Activated CD4-positive, alpha-beta T cell treated with anti-CD3 and anti-CD28 coated beads, Interleukin-2, amount 50 U/mL, for 48 hours (primary cell): ENCODE results near the gene MARCHF9.

Experiments used
- DNase-seq, 2 experiments: peaks; one replicate each; pipeline ENCODE4 v3.0.0-alpha.2; 2020

MARCHF9 gene

DNA sequence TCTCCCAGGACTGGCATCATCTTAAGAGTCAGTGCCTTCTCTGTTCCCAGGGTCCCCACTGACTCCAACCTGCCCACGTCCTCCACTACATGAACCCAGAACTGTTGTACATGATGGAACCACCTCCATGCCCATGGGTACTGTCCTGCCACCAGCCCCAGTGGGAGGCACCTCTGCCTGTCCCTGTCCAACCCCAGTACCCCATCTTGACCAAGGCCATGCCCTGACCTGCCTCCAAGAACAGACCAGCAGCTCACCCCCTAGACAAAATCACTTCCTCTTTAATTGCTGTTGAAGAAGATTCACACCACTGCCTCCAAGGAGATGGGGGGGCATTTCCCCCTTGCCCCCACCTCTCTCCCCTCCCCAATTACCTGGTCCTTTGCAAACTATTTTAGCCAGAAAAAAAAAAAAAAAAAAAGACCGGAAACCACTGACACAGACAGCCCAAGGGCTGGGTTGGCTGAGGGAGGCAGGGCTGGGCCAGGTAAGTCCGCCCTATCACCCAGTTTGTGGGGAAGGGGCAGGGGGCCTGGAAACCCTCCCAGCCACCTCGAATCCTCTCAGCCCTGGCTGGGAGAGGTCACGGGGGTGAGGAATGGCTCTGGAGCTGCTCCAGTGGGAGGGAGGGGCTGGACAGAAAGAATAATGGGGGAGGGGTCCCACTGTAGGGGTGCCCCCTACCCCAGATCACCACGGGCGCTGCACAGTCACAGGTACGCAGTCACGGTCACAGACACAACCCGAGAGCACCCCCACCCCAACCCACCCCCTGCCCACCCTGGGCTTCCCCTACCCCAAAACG lies 29.8 kb upstream of the MARCHF9 start:
- no peak for DNase-seq

DNA sequence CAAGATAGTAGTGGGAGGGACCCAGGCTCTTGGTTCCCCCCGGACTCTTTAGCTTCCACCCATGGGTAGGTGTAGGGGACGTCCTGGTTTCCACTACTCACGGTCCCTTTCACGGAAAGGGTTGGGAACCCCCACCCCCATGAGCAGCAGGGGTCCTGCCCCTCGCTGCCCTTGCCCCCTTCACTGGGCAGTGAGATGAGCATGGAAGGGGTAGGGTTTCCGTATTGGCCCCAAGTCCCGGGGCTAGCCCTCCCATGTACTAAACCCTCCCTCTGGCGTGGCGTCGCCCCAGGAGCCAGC lies 29.1 kb upstream of the MARCHF9 start:
- no peak for DNase-seq

DNA sequence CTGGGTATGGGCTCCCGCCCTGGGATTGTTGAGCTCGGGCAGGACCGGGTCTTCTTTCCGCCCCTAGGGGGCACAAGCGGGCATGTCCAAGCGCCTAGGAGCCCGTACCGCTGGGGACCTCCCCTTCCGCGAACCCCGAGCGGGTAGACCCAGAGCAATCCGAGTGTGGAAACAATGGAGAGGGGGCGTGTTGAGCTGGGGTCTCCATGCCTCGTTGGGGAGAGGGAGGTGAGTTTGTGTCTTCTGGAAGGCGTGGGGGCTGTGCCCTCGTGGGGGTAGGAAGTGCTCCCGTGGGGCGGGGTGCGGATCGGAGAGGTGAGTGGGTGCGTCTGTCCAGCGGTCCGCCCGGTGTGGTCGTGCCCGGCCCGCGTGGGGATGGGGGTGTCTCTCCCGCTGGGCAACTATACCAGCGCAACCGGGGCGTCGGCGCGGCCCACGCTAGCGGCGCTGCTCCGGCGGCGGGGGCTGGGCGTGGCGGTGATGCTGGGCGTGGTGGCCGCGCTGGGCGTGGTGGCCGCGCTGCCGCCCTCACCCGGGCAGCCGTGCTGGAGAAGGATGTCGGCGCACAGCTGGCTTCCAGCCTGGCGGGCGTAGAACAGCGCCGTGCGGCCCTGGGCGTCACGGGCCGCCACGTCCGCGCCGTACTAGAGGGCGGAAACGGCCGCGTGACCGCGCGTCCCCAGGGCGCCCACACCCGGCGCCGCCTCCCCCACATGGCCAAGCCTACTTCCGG lies 28.6 kb upstream of the MARCHF9 start:
- peak; percentile 27 to 32 for DNase-seq

DNA sequence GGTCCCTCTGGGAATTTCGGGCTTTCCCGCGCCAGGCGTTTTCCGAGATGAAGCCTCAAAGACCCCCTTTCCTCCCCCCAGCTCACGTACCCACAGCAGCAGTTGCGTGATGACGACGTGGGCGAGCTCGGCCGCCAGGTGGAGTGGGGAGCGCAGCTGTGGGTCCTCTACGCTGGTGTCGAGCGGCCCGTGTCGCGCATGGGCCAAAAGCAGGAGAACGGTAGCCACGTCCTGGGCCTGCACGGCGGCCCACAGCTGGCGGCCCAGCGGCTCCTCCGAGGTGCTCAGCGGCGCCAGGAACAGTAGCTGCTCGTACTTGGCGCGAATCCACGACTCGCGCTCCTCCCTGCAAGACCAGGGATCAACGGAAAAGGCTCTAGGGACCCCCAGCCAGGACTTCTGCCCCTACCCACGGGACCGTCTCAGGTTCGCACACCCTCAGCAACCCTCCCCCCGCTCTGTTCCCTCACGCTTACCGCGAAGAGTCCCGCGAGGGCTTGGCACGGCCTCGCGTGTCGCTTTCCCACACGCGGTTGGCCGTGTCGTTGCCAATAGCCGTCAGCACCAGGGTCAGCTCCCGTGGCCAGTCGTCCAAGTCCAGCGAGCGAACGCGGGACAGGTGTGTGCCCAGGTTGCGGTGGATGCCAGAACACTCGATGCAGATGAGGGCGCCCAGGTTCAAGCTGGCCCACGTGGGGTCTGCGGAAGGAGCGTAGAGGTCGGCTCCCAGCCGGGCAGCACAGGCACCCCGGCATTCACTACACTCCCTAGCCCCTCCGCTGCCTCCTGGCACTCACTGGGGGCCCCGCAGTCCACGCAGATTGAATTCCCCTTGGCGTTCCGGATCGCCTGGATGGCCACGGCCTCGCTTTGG lies 27.8 kb upstream of the MARCHF9 start:
- no peak for DNase-seq

DNA sequence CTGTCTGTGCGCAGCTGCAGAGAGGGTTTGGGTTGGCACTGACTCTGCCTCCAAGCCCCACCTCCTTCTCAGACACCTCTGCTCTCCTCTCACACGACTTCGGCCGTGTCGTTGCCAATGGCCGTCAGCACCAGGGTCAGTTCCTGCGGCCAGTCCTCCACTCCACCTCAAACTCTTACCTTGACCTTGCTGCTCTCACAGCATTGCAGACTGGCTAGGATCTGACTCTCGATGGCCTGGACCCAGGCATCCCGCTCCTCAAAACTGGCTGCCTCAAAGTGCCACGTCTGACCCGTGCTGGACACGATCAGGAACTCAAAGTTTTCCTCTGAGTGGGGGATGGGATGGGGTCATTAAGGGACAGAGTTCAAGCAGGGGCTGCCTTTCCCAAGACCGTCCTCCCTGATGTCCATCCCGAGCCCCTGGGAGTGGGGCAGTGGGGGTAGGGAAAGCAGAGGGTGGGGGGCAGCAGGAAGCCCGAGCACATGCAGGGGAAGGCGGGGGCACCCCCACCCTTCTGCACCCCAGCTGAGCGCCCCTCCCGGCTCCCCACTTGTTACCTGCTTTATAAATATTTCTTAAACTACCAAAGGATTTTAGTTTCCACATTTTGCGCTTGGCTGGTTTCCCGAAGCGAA lies 27.0 kb upstream of the MARCHF9 start:
- no peak for DNase-seq

DNA sequence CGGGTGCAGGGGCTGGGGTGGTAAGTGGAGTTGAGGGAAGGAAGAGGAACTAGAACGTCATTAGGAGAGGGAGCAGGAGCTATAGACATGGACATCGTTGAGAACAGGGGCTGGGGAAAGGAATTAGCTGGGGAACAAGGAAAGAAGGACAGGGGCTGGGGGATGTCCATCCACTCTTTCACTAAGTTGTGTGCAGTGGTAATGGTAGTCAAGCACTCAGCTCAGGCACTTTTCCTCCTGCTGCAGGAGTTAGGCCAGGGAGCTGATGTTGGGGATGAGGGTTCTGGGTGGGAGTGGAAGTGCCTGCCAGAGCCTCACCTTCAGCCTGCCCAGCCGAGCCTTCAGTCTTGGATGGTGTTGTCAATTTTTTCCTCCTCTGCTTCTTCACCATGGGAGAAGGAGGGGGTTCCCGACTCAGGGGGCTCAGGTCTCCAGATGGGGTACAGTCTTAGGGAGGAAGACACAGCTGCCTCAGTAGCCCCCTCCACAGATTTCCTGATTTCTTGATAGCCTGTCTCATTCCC lies 25.5 kb upstream of the MARCHF9 start:
- no peak for DNase-seq

DNA sequence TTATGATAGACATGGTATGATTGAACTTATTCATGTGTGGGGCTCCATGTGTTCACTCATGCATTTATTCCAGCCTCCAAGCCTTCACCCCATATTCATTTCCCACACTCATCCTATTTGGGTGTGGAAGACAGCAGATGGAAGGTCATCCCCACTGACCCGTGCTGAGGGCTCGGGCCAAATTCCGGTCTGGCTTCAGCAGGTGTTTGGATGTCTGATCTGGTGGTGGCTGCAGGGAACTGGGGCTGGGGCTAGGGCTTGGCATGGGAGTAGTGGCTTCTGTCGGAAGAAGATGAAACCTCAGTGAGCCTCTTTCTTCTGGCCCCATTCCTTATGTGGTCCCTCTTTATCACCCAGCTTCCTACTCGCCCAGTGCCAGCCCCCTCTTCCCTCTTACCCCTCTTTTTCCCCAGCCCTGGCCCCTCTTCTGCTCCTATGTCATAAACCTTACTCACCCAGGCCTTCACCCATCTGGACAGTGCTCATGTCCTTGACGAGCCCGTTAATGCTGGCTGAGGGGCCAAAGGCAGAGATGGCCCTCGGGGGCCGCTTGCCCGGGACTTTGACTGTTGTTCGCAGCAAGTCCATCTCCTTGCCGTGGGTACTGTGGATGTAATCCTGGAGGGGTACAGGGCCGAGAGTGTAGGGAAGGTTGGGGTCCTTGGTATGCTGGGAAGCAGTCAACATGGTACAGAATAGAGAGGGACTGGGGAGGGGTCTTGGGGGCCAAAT lies 24.4 kb upstream of the MARCHF9 start:
- DNase-seq, result no peak

DNA sequence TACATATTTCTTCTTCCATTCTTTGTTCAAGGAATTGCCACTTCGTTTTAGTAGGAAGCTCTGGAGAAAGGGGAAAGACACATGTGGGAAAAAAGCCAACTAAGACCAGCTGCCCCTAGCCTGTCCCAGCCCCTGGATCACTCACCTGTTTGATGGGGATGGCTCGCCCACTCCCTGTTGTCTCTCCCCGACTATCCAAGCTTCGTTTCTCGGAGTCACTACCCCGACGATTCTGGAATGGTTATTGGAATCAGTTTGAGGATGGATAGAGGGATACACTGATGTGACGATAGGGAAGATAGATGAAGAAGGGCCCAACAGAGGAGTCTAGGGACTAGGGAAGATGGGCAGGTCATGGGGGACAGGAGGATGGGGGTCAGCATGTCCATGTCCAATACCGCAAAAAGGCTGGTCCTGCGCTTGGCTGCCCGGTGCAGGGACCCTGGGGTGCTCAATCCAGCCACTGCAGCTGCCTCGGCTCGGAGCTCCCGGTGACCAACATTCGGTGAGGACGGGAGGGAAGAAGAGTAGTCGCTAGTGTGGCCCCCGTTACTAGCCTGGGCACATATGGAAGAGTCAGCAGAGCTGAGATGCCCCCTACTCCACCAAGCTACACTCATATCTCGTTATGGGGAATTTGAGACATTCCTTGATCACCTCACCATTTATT lies 23.4 kb upstream of the MARCHF9 start:
- no peak for DNase-seq

DNA sequence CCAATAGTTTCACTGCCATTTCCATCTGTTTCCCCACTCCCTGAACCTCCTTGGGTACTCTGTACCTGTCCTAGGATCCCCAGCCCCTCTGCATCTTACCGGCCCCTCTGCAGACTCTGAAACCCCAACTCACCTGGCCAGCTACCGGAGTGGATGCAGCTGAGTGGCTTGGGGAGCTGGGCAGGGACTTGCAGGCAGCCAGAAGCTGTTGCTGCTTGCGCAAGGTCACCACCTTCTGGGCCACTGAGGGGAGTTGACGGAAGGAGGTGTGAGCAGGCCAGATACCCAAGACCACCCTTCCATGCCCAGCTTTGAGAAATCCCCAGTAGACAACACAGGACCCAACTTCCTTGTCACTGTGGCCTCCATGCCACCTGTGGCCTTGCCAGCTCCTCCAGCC lies 22.6 kb upstream of the MARCHF9 start:
- DNase-seq, result no peak

DNA sequence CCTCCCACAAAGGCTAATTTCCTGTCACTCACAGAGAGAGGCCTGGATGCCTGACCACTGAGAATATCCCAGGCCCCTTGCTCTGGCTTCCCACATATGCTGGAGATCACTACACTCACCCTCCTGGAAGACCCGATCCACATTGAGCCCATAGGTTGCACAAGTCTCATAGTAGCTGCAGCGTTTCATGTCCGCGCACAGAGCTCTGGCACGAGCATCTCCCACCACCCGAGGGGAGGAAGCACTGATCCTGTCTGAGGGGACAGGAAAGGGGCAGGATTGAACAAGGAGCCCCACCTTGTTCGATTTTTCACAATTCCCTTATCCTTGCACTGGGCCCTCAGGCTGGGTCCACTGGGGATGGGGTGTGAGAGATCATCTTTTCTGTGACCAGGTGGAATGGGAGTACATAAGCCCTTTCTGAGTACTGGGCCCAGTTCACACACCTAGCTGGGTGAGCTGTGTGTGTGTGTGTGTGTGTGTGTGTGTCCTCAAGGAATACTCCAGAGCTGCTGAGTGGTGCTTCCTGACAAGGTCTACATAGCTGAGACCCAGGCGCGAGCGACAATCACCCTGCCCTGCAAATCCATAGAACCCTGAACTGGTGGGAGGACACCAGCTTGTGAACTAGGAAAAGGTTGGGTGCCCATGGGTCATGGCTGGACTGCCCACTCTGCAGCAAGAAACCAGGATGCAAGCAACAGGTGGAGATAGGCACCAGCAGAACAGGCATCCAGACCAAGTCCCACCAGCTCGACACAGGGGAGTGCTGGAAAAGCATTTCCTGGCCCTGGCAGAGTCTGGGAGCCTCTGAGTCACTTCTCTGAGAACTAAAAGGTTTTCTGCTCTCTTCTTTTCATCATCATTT lies 21.9 kb upstream of the MARCHF9 start:
- DNase-seq, result no peak

DNA sequence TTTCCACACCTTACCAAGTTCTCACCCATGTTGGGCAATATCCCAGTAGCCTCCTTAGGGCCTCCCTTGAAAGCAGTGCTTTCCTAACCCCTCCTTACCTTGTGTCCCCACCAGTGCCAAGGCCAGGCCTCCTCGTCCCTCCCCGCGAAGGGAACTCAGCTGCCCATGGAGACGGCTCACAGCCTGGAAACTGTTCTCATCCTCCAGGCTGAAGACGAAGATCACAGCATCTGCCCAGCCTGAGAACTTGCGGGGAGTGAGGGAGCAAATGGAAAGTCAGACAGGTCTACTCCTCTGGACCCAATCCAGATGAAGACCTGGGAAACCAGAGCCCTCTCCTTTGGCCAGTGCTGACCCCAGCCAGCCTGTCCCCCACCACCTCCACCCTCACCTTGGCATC lies 21.0 kb upstream of the MARCHF9 start:
- DNase-seq, result no peak

DNA sequence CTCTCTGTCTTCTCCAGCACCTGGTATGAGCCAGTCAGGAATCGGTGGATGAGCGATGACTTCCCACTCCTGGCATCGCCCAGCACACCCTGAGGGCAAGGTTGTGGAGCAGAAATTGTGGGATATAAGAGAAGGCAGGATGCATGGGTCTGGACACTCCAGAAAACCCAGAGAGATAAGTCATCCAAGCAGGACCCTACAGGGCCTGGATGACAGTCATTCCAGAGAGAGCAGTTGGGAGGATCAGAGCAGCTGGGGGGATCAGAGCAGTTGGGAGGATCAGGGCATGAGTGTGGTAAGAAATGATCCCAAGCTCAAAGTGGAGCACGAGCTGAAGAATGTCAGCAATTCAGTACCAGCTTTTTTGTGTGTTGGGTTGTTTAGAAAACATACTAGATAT lies 20.3 kb upstream of the MARCHF9 start:
- DNase-seq, result no peak

DNA sequence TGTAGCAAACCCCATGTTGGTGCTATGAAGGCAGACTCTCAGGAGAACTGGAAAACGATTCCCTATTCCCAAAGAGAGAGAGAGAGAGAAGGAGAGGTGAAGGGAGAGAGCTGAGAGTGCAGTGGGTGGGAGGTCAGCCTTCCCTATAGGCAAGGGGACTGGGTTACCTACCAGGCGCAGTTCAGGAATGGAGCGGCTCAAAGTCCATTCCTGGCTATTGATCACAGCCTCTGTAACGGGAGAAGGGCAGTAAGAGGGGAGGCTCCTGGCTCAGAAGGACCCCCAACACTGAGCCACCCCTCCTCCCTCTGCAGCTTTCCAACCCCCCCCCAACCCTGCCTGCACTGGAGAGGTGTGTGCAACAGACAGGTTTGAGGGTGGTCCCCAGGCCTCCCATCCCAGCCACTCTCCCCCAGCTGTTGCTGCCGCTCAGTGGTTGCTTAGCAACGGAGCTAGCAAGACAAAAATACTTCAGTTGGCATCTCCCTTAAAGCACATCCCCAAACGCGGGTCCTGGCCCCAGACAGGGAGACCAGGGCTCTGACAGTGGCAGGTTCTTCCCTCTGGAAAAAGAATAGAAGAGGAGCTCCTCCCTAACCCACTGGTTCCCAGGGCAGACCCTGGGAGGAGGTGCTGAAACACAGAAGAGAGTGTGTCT lies 19.6 kb upstream of the MARCHF9 start:
- no peak for DNase-seq

DNA sequence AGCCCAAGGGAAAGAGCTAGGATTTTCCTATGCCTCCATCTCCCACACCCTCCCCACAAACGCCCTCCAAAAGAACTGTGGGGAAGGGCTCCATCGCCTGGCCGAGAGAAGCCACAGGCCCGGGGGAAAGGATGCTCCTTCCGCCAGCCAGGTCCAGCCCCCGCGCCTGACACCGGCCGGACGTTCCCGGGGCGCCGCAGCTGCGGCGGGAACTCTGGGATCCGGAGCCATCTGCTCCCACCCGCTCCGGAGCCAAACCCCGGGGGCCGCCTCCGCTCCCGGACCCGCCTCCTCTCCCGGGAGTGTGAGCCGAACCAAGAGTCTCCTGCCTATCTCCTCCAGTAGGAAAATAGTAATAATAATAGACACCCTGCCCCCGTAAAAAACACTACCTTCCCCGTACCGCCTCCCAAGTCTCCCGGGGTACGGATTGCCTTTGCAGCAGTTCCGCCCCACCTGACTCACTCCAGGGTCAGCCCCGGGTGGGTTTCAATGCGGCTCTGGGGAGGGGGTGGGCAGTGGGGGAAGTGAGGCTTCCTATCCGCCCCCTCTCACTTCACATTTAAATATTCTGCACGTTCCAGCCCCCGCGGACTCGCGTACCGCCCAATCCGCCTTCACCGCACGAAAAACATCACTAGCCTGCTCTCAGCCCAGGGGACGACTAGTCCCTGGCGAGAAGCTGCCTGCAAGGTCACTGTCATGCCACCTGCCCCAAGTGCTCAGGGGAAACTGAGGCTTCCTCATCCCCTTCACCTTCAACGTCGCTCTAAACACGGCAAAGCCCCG lies 18.8 kb upstream of the MARCHF9 start:
- DNase-seq, result no peak

DNA sequence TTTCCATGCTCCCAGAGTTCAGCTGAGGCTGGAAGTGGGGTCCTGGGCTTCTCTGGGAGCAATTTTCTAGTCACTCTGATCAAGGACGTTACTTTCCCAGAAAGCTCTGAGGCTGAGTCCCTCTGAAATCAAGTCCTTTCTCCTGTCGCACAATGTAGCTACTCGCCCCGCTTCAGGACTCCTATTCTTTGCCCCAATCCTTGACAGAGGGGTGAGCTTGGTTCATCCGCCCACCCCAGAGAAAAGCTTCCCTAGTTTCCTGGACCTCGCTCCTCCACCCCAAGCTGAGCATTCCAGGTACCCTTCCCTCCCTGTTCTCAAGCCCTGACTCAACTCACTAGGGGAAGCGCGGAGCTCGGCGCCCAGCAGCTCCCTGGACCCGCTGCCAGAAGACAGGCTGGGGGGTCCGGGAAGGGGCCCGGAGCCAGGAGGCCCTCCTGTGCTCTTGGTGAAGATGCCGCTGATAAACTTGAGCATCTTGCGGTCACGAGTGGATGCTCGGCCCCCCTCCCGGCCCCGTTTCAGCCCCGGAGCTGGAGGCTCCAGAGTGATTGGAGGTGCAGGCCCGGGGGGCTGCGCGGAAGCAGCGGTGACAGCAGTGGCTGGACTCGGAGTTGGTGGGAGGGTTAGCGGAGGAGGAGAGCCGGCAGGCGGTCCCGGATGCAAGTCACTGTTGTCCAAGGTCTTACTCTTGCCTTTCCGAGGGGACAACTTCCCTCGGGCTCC lies 18.0 kb upstream of the MARCHF9 start:
- DNase-seq, result no peak

DNA sequence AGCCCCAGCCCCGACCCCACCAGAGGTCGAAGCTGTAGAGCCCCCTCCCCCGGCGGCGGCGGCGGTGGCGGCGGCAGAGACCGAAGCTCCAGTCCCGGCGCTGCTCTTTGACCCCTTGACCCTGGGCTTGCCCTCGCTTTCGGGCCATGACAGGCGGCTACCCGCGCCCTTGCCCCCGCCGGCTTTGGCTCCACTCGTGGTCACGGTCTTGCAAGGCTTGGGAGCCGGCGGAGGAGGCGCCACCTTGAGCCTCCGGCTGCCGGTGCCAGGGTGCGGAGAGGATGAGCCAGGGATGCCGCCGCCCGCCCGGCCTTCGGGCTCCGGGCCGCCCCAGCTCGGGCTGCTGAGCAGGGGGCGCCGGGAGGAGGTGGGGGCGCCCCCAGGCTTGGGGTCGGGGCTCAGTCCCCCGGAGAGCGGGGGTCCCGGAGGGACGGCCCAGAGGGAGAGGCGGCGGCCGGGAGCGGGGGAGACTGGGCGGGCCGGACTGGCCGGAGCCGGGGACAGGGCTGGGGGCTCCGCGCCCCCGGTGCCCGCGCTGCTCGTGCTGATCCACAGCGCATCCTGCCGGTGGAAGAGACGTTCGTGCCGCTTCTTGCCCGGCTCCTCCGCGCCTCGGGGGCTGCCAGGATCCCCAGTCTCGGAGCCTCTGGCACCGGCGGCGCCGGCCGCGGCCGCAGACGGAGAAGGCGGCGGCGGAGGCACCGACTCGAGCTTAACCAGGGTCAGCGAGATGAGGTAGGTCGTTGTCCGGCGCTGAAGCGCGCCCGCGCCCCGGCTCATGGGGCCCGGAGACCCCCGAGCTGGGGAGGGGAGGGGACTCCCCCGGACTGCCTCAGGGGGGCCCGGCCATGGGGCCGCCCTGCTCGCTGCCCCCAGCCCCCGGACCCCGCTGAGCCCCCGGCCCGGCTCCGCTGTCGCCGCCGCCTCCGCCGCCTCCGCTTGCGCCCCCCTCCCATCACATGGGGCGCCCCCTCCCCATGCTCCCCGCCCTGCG lies 17.1 kb upstream of the MARCHF9 start:
- DNase-seq, result no peak

DNA sequence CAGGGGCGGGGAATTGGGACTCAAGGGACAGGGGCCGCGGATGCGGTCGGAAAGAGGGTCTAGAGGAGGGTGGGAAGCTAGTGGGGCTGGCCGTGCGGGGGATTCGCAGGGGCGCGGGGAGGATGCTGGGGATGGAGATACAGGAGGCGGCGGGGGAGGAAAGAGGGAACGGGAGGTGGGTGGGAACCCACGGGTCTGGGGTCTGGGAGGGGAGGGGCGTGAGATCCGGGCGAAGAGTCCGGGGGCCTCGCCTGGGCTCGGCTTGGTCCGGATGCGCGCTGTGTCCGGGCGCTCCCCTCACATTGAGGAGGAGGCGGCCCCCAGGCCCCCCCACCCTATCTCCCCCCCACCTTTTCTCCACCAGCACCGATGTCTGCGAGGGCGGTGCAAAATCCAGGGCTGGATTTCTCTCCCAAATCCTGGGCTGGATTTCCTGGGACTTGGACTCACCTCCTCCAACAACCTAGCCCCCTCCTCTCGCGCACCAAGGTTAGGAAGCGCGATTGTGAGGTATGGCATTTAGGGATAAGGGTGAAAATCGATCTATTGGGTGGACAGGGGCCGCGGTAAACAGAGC lies 16.2 kb upstream of the MARCHF9 start, which contains the start of gene AGAP2:
TSS of gene AGAP2 (minus strand) at position 82 of the 577 bp plus-strand sequence. CDS start 496 bp downstream, outside the sequence.
- no peak for DNase-seq
